Right lobe of liver (tissue), 4 donors: Measurements from ENCODE around the gene CAMKMT.

Experiments used
- CTCF ChIP-seq, 4 donors: fragments of 200-600 bp in 3 of 4; fragments of 450-650 bp in 1 of 4; IDR thresholded peaks; one replicate each; pipeline versions ENCODE4 v1.5.1 to v1.8.0; 2016 to 2022; ENCODE audit warnings: antibody characterized with exemption in 4 of 4, mild to moderate bottlenecking in 2 of 4
- POLR2A ChIP-seq: fragments of 450-650 bp; IDR thresholded peaks from one replicate; pipeline ENCODE4 v1.6.1; 2017; ENCODE audit warnings: antibody characterized with exemption, mild to moderate bottlenecking
- donor health status: DM: no; HTN: no; CAD: no.
- donor health status: DM: no; HTN: no; CAD: no.
- donor health status: DM: no; HTN: yes; CAD: no.

- TF ChIP-seq CTCF (IDR thresholded peaks at IDR 0.05): no peak
- TF ChIP-seq POLR2A: no peak
Measured at GRCh38 chr2:44450806-44451205, 89.1 kb downstream of the CAMKMT start.
